NCI-H1105 (cell line): Measurements from ENCODE around the gene FEM1B.
"Not testable (repeated sequence)": the region's sequence is repeated elsewhere in the genome, so short reads cannot be mapped to it uniquely, and the experiment has no call there.

Experiments used
- DNase-seq: peaks from one replicate; lab custom pipeline; 2025; lab: John Stamatoyannopoulos, UW

FEM1B gene

GRCh38 chr15:68277603-68278344 is at the start of gene FEM1B:
Gene FEM1B (plus strand): TSS chr15:68277745. CDS start chr15:68278418, 673 bp downstream.
- DNase-seq: peak; percentile 97

- no peak for DNase-seq
Observed at GRCh38 chr15:68228143-68228970, 49.2 kb upstream of the FEM1B start.

GRCh38 chr15:68228971-68229385 is 48.6 kb upstream of the FEM1B start:
- no peak for DNase-seq

GRCh38 chr15:68229386-68230156 is 48.0 kb upstream of the FEM1B start, which contains the start of gene CLN6:
Gene CLN6 (minus strand): TSS chr15:68229728. CDS start chr15:68229584, 144 bp downstream.
- peak; percentile 81 for DNase-seq

- DNase-seq: no peak
Observed at GRCh38 chr15:68230157-68231100, 47.1 kb upstream of the FEM1B start.

- no peak for DNase-seq
Observed at GRCh38 chr15:68231102-68231818, 46.3 kb upstream of the FEM1B start.

GRCh38 chr15:68232449-68232848 is 45.1 kb upstream of the FEM1B start:
- no peak for DNase-seq

- no peak for DNase-seq
Observed at GRCh38 chr15:68232937-68233336, 44.6 kb upstream of the FEM1B start.

GRCh38 chr15:68234060-68234459 is 43.5 kb upstream of the FEM1B start:
- DNase-seq: no peak

GRCh38 chr15:68234520-68234919 is 43.0 kb upstream of the FEM1B start:
- DNase-seq: not testable (repeated sequence)

- no peak for DNase-seq
Observed at GRCh38 chr15:68235022-68235421, 42.5 kb upstream of the FEM1B start.

GRCh38 chr15:68239025-68239424 is 38.5 kb upstream of the FEM1B start:
- no peak for DNase-seq

- no peak for DNase-seq
Observed at GRCh38 chr15:68241088-68241935, 36.2 kb upstream of the FEM1B start.

GRCh38 chr15:68244235-68244634 is 33.3 kb upstream of the FEM1B start:
- DNase-seq: no peak

GRCh38 chr15:68249058-68249713 is 28.4 kb upstream of the FEM1B start:
- no peak for DNase-seq

- DNase-seq: peak; percentile 70
Observed at GRCh38 chr15:68252925-68253534, 24.5 kb upstream of the FEM1B start.

- no peak for DNase-seq
Observed at GRCh38 chr15:68256675-68257450, 20.7 kb upstream of the FEM1B start.

GRCh38 chr15:68258692-68259091 is 18.9 kb upstream of the FEM1B start:
- DNase-seq: no peak
